Measurements from ENCODE around the gene GSDME. TPM values are rescaled to one million over a fixed set of nuclear protein-coding genes. Genes with fewer than 3 reads are reported as not detected.
A peak's percentile ranks its signal among the peaks of the same experiment; 100 is the strongest.

Gene GSDME
- total and polyA plus RNA-seq, 10 of the 15 experiments (the other 5 are each of a cell fraction or from before 2014, with no cell fraction given) = 23.7 to 245 (median 128) TPM

DNA sequence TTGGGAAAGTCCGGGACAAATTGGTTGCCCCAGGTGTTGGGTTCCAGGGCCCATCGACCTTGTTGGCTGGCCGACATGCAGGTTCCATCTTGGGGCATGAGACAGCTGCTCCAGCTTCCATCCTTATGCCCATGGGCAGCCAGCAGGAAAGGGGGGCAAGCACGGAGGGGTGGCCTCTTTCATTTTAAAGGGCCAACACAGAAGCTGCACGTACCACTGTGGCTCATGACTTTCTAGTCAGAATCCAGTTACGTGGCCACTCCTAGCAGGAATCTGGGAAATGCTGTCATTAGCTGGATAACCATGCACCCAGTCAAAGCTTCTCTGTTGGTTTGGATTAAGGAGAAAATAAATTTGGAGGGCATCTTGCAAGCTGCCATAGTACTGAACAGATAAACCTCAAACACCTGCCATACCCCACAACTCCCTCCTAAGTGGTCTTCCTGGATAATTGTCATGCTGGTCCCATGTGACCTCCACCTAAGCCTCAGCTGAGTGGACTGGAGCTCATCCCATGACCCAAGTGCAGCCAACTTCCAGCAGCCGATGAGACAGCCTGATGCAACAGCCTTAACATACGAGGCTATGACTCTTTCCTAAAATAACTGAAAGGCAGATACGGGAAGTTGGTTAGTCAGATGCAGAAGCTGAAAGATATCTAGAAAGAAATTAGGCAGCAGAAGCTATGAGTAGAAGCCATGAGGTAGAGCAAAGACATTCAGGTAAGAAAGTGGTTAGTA lies 21.4 kb upstream of the GSDME start:
- no peaks in the 10 kb centered on the region for H3K79me2 ChIP-seq (ENCODE audit: control insufficient read depth, insufficient read depth, low read length)
- SMC1A ChIA-PET (ENCODE audit: uncharacterized antibody, unreplicated experiment) = interaction anchor here (0.8 to 1.6 kb wide), 5 partner anchors 10 to 489 kb away, joined by 3 to 4 read pairs (median 3); no protein-coding TSS in a partner anchor
- POLR2A ChIA-PET = no interaction called here
- ATAC-seq = peak; percentile 59
- RAD21 ChIA-PET (ENCODE audit: unreplicated experiment) = interaction anchor here (1.0 kb wide), 1 partner anchor 9 kb away, joined by 3 read pairs; no protein-coding TSS in a partner anchor
- peak overlapping the region; percentile 64 for H3K27ac ChIP-seq (ENCODE audit: control insufficient read depth, insufficient read depth)
- TF ChIP-seq MEF2A (IDR thresholded peaks at IDR 0.05; ENCODE audit: insufficient read depth, low read depth, low read length) = peak; percentile 85
- TF ChIP-seq CREB1 (IDR thresholded peaks at IDR 0.05; ENCODE audit: low read depth) = peak; percentile 25; the same call in 1 of the 2 replicates
- no peak for TF ChIP-seq RBBP5 (conservative IDR thresholded peaks at IDR 0.05)
- TF ChIP-seq JUNB (IDR thresholded peaks at IDR 0.05) = peak; percentile 57
- 0 out of 2 replicates have a peak, but pooled peaks have one; percentile 26 for TF ChIP-seq NFYB (IDR thresholded peaks at IDR 0.05; ENCODE audit: insufficient read depth, low read depth, low read length)
- 0 out of 4 replicates have a peak, but pooled peaks of 1 of the 2 experiments have one; percentile 7 for TF ChIP-seq ETV6 (conservative IDR thresholded peaks at IDR 0.05 in 1 of 2, IDR thresholded peaks at IDR 0.05 in 1 of 2; ENCODE audit: borderline replicate concordance in 1 of 2, low read depth in 1 of 2)
- TF ChIP-seq MEF2B (IDR thresholded peaks at IDR 0.05; ENCODE audit: partially characterized antibody, poor library complexity, severe bottlenecking) = peak; percentile 15
- no peak for TF ChIP-seq TBL1XR1 (IDR thresholded peaks at IDR 0.05; ENCODE audit: low read depth, low read length)
- TF ChIP-seq CREM (IDR thresholded peaks at IDR 0.05; ENCODE audit: low read depth) = peak; percentile 38; the same call in 1 of the 2 replicates
- TF ChIP-seq POLR2A (IDR thresholded peaks at IDR 0.05; ENCODE audit: low read depth, low read length) = peak; percentile 26; the same call in 1 of the 2 replicates
- no peak for TF ChIP-seq GATAD2B (conservative IDR thresholded peaks at IDR 0.05; ENCODE audit: low read depth)
- peak; percentile 56 for TF ChIP-seq EED (IDR thresholded peaks at IDR 0.05; ENCODE audit: low read depth)
- TF ChIP-seq ATF2 (IDR thresholded peaks at IDR 0.05; ENCODE audit: low read length) = 0 out of 2 replicates have a peak, but pooled peaks have one; percentile 49
- peak; percentile 66 for TF ChIP-seq NFIC (IDR thresholded peaks at IDR 0.05; ENCODE audit: low read depth, low read length)
- 47% methylated on average over 9 of the region's 9 CpGs for WGBS (ENCODE audit: insufficient coverage, insufficient replicate concordance, low lambda C conversion rate, missing lambda C conversion rate)
- intact Hi-C loops (cut with micrococcal nuclease; ENCODE audit: unreplicated experiment) (no loop called here), in situ Hi-C loops (cut with MboI) (no loop called here)
- H3K36me3 ChIP-seq (ENCODE audit: control insufficient read depth in 2 of 2, insufficient read depth in 2 of 2, low read length in 1 of 2) = no peaks in the 10 kb centered on the region
- BruUV-seq (replicated peaks) = no TSS peak
- no peak overlapping the region for H3K4me3 ChIP-seq
- H4K20me1 ChIP-seq (ENCODE audit: control insufficient read depth, insufficient read depth) = no peaks in the 10 kb centered on the region
- H3K4me2 ChIP-seq (ENCODE audit: control insufficient read depth, insufficient read depth) = peak overlapping the region; percentile 17
- H3K4me1 ChIP-seq (ENCODE audit: control insufficient read depth, insufficient read depth, low read length) = peaks cover 33% of the 10 kb centered on the region
- H3K27me3 ChIP-seq (replicated peaks in 1 of 2; ENCODE audit: control insufficient read depth in 2 of 2, insufficient read depth in 2 of 2, low read length in 1 of 2) = no peaks in the 10 kb centered on the region
- H3K9me3 ChIP-seq (replicated peaks; ENCODE audit: control insufficient read depth, insufficient read depth, low read length) = peaks cover 3% of the 10 kb centered on the region; the same call in 2 of the 3 replicates
- peak; percentile 74 for FAIRE-seq
- H2AFZ ChIP-seq (ENCODE audit: control insufficient read depth, low read depth, low read length) = peak overlapping the region; percentile 13
- no peak for DNase-seq (ENCODE audit: low read depth, low spot score)
- CTCF ChIA-PET = interaction anchor here (0.6 to 2.3 kb wide), 5 partner anchors 34 to 1782 kb away, joined by 3 to 13 read pairs (median 3); no protein-coding TSS in a partner anchor
- no peak overlapping the region for H3K9ac ChIP-seq (ENCODE audit: control insufficient read depth, insufficient read depth, low read length)
